Left ventricle myocardium inferior (tissue), 1 donor: ENCODE measurements around the gene NPB. TPM values are rescaled to one million over a fixed set of nuclear protein-coding genes. Genes with fewer than 3 reads are reported as not detected.
A peak's percentile ranks its signal among the peaks of the same experiment; 100 is the strongest.

Source experiments
- DNase-seq: peaks from one replicate; pipeline ENCODE4 v3.0.0-alpha.2; 2020
- H3K27ac ChIP-seq: fragments of 200-600 bp; replicated peaks from 2 replicates; pipeline ENCODE4 v1.8.0; 2021
- H3K27me3 ChIP-seq: fragments of 200-600 bp; 2 replicates; pipeline ENCODE4 v1.8.0; 2021; ENCODE audit warnings: low read depth
- H3K36me3 ChIP-seq: fragments of 200-600 bp; 2 replicates; pipeline ENCODE4 v1.8.0; 2021
- H3K4me1 ChIP-seq: fragments of 200-600 bp; 2 replicates; pipeline ENCODE4 v1.8.0; 2021
- H3K4me3 ChIP-seq: fragments of 200-600 bp; 2 replicates; pipeline ENCODE4 v1.8.0; 2021; ENCODE audit warnings: mild to moderate bottlenecking, moderate library complexity
- H3K9me3 ChIP-seq: fragments of 200-600 bp; replicated peaks from 2 replicates; pipeline ENCODE4 v1.8.0; 2021
- CTCF ChIP-seq: fragments of 200-600 bp; IDR thresholded peaks from 2 replicates; pipeline ENCODE4 v1.8.0; 2021; ENCODE audit warnings: antibody characterized with exemption, mild to moderate bottlenecking, borderline replicate concordance
- intact Hi-C: fragments of 100-400 bp; cut with micrococcal nuclease; formaldehyde crosslinking; loops from one replicate; pipeline ENCODE4 v1.11.0; 2022
- total RNA-seq: library from RNA; stranded (reverse); fragmentation: NEBNext Ultra II Directional; extraction: Animal tissue kit (Norgen Biotek cat#: 25700); gene quantifications from one replicate; pipeline ENCODE4 v1.2.1, GENCODE V29; 2021
- donor health status: DM: no; HTN: yes; CAD: no; lungs with severe emphysema.

NPB gene
- total RNA-seq, 1 donor from 2014 or later: 0.19 TPM

DNA sequence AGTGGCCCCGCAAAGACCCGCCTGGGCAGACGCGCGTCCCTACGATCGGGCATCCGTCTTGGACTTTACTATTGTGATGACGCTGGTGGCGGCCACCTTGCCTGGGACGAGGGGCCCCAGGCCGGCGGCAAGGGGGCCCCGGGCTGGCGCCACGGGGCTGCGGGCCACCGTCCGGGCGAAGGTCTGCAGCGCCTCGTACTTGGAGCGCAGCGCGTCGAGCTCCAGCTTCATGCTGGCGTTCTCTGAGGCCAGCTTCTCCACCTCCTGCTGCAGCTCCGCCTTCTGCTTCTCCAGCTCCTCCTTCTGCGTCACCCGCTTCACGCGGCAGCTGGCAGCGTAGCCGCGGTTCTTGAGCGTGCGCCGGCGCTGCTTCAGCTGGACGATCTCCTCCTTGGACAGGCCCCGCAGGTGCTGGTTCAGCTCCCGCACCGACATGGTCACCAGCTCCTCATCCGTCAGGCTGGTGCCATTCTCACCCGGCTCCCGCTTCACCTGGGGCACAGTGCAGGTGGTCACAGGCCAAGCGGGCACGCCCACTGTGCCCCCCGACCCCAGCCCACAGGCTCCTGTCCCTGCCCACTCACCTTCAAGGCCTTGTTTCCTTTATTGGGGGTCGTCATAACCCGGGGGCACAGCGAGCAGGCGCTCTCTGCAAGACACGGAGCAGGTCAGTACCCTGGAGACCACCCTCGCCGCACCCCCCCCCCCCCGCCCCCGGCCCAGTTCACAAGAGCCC lies 20.7 kb downstream of the NPB start:
- no peaks in the 10 kb centered on the region for H3K9me3 ChIP-seq
- peak overlapping the region; percentile 93 for H3K4me3 ChIP-seq
- no peak for TF ChIP-seq CTCF
- peaks cover 75% of the 10 kb centered on the region for H3K4me1 ChIP-seq
- intact Hi-C loops: no loop called here
- H3K27ac ChIP-seq: peak overlapping the region; percentile 91
- DNase-seq: no peak
- H3K36me3 ChIP-seq: peaks cover 31% of the 10 kb centered on the region
- no peaks in the 10 kb centered on the region for H3K27me3 ChIP-seq

DNA sequence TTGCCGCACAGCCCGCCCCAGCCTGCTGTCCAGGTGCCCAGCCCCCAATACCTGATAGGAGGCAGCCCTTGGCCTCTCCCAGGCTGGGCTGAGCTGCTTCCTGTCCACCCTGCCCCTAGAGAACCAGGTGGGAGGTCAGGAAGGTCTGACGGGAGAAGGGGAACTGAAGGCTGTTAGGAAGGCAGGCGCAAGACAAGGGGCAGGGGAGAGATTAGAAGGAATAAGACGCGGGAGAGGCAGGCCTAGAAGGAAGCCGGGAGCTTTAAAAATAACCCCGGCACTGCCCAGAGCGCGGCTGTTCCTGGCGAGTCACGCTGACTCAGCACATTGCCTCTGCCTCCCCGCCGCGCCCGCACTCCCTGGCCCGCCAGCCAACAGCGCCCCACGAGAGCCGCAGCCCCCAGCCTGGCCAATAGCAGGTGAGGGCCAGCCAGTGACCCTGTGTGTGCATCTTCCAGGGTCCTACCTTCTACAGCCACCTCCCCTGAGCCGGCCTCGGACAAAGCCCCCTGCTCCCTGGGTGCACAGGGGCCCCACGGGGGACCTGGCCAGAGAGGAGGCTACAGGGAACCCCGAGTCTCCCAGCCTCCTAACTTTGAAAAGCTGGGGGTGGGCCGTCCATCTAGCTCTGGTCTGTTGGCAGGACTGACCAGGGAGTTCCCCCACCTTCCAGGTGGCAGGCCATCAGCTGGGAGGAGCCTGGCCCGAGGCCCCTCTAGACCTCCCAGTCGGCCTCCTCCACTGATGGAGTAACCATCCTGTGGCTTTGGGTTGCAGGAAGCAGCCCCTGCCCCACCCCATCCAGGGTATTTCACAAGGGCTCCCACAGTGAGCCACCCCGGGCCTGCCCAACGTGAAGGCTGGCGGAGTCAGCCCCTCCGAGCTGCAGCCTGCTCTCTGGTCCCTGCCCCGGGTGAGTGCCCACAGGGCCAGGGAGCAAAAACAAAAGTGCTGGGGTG lies 21.5 kb downstream of the NPB start:
- H3K4me3 ChIP-seq: peak overlapping the region; percentile 93
- H3K4me1 ChIP-seq: peaks cover 75% of the 10 kb centered on the region
- H3K27me3 ChIP-seq: peaks cover 4% of the 10 kb centered on the region
- no peak for TF ChIP-seq CTCF
- H3K36me3 ChIP-seq: peaks cover 31% of the 10 kb centered on the region
- no peaks in the 10 kb centered on the region for H3K9me3 ChIP-seq
- intact Hi-C loops: no loop called here
- DNase-seq: peak; percentile 75
- H3K27ac ChIP-seq: peak overlapping the region; percentile 91

DNA sequence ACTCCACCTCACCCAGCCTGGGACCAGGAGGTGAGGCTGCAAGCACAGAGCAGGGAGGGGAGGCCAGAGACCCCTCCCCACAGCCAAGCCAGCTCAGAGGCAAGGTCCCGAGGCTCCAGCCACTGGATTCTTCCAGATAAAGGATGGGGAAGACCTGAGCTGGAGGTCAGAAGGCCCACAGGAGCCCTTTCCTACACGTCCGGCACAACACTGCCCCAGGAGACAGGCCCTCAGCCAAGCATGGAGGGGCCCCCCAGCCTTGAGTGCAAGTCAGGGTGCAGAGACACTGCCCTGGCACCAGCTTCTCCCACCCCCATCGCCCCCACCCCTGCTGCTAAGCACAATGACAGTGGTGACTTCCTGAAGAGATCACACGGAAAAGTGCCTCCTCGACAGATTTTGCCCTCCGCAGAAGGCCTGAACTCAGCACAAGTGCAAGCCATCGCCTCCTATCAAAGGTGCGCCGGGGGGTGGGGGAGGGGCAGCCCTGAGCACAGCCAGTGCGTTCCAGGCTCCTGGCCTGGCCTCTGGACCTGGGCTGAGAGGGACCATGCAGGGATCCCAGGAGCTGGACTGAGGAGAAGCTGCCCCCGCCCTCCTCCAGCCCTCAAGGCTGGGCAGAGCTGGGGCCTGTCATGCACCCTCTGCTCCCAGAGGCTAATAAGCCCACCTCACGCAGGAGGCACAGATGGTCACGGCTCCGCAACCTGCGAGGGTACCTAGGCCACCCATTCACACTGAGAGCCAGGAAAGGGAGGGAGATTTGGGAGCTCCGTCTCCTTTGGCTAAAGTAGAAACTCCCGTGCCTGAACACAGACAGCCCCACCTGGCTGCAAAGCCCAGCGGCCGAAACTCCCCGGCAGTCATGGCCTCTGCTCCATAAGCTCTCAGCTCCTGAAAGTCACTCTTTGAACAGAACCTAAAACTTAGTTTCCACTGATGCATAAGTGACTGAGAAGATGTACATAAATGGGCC lies 22.8 kb downstream of the NPB start:
- no peak for DNase-seq
- H3K36me3 ChIP-seq: peaks cover 27% of the 10 kb centered on the region
- no peak for TF ChIP-seq CTCF
- H3K9me3 ChIP-seq: no peaks in the 10 kb centered on the region
- peaks cover 74% of the 10 kb centered on the region for H3K4me1 ChIP-seq
- H3K27me3 ChIP-seq: peaks cover 6% of the 10 kb centered on the region
- H3K4me3 ChIP-seq: peak overlapping the region; percentile 93
- peak overlapping the region; percentile 91 for H3K27ac ChIP-seq
- intact Hi-C loops: no loop called here

- Histone ChIP-seq H3K4me1 (peaks cover 70% of the 10 kb centered on the region), H3K4me3 (peak overlapping the region; percentile 93), H3K27ac (peak overlapping the region; percentile 91), H3K27me3 (peaks cover 6% of the 10 kb centered on the region), H3K9me3 (no peaks in the 10 kb centered on the region), H3K36me3 (peaks cover 16% of the 10 kb centered on the region)
- DNase-seq: no peak
- intact Hi-C loops: no loop called here
- no peak for TF ChIP-seq CTCF
Measured at GRCh38 chr17:81925860-81926450, 23.9 kb downstream of the NPB start.
